Ectodermal cell (in vitro differentiated cells): Measurements from ENCODE around the gene POTEI.
"Not testable (repeated sequence)": the region's sequence is repeated elsewhere in the genome, so short reads cannot be mapped to it uniquely, and the experiment has no call there.

Experiments used
- H3K27ac ChIP-seq: 2 replicates; pipeline ENCODE4 v1.7.0; 2013; ENCODE audit warnings: mild to moderate bottlenecking, low read depth, low read length; ENCODE audit not compliant: insufficient read depth, poor library complexity, severe bottlenecking
- H3K27me3 ChIP-seq: 2 replicates; pipeline ENCODE4 v1.7.0; 2013; ENCODE audit warnings: mild to moderate bottlenecking, low read length; ENCODE audit not compliant: insufficient read depth, control insufficient read depth, poor library complexity, severe bottlenecking
- H3K36me3 ChIP-seq: one replicate; pipeline ENCODE4 v1.7.0; 2013; ENCODE audit warnings: low read length; ENCODE audit not compliant: control insufficient read depth, insufficient read depth
- H3K4me1 ChIP-seq: one replicate; pipeline ENCODE4 v1.7.0; 2013; ENCODE audit warnings: low read length; ENCODE audit not compliant: control insufficient read depth, insufficient read depth
- H3K4me3 ChIP-seq: 2 replicates; pipeline ENCODE4 v1.7.0; 2013; ENCODE audit warnings: low read depth, low read length, control low read depth; ENCODE audit not compliant: insufficient read depth
- H3K9me3 ChIP-seq: 2 replicates; pipeline ENCODE4 v1.7.0; 2013; ENCODE audit warnings: mild to moderate bottlenecking, low read length, moderate library complexity; ENCODE audit not compliant: control insufficient read depth
- WGBS, 2 experiments: methylation state at CpG; one replicate each; pipeline ENCODE4 v1.1.7; 2013; ENCODE audit warnings: missing lambda C conversion rate in 2 of 2; 5-methylcytosine and 5-hydroxymethylcytosine counted together

The POTEI gene

DNA sequence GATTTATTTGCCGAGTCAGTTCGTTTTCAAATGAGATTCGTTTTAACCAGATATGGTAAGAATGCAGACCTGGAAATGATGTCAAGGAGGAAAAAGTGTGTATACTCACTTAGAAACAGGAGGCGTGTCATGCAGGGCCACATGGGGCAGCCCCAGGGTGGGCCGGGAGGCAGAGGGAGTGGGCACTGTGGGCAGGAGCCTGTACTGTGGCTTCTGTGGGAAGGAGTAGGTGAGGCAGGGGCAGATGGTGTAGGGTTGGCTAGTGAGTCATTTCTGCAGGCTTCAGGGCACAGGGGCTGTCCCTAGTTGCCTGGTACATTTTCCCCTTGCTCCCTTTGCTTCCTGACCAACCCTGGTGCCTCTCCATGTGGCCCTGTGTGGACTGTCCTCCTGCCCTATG is 22.1 kb upstream of the POTEI start:
- not testable (repeated sequence) for H3K36me3 ChIP-seq, H3K27ac ChIP-seq, H3K27me3 ChIP-seq, H3K4me3 ChIP-seq, H3K9me3 ChIP-seq, H3K4me1 ChIP-seq
- WGBS, 2 experiments, result no CpG with 5 or more reads among the region's 5 CpGs

DNA sequence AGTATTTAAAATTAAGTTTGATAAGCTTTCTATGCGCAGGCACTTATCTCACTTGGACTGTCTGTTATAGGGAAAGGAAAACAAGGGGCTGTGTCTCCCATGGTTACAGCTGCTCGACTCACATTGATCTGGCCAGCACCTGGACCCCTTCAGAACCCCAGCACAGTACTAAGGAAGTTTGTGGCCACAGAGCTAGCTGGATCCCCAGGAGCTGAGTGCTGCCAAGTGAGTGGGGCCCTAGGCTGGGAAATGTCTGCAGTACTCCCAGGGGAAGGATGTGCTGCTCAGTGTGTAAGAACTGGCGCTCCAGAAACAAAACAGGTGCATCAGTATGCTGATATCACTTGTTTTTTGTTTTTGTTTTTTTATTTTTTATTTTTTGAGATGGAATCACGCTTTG is 21.1 kb upstream of the POTEI start:
- no CpG with 5 or more reads among the region's 4 CpGs for whole genome bisulfite sequencing, 2 experiments
- not testable (repeated sequence) for H3K27ac ChIP-seq, H3K27me3 ChIP-seq, H3K4me3 ChIP-seq, H3K4me1 ChIP-seq, H3K9me3 ChIP-seq, H3K36me3 ChIP-seq

DNA sequence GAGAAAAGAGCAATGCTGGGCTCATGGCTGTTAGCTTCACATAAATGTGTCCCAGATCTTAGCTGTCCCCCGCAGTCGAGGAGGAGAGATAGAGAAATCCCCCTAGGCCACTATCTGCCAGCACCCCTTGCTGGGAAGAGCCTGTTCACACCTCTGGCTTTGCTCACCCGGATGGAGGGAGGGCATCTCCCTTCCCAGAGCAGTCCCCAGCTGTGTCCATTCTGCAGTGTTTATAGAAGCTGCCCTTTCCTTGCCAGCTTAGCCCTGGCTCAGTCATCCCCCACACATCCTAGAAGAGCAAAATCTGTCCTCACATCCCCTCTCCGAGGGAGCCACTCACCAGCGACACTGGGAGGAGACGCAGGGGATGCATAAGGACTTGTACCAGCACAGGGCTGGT is 20.4 kb upstream of the POTEI start:
- not testable (repeated sequence) for H3K4me1 ChIP-seq, H3K27ac ChIP-seq, H3K36me3 ChIP-seq, H3K4me3 ChIP-seq, H3K9me3 ChIP-seq, H3K27me3 ChIP-seq
- WGBS, 2 experiments, result no CpG with 5 or more reads among the region's 6 CpGs

DNA sequence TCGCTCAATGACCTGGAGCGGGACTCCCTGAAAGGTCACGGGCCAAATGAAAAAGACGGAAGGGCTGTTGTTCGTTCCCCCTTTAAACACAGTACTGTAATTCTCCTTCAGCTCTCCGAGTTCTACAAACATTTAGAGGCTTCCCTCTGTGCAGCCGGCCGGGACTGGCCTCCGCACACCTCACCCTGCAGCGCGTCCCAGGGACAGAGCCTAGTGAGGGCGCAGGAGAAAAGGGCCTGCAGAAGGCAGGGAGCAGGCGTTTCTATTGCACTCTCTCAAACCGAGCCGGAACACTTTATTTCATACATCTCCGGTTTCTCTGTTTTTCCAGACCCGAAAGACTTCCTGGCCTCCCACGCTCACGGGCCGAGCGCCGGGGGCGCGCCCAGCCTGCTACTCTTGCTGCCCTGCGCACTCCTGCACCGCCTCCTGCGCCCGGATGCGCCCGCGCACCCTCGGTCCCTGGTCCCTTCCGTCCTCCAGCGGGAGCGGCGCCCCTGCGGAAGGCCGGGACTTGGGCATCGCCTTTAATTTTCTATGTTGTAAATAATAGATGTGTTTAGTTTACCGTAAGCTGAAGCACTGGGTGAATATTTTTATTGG is 18.3 kb upstream of the POTEI start:
- not testable (repeated sequence) for H3K9me3 ChIP-seq, H3K27me3 ChIP-seq, H3K36me3 ChIP-seq, H3K4me3 ChIP-seq, H3K27ac ChIP-seq, H3K4me1 ChIP-seq
- WGBS, 2 experiments, result no CpG with 5 or more reads among the region's 40 CpGs

DNA sequence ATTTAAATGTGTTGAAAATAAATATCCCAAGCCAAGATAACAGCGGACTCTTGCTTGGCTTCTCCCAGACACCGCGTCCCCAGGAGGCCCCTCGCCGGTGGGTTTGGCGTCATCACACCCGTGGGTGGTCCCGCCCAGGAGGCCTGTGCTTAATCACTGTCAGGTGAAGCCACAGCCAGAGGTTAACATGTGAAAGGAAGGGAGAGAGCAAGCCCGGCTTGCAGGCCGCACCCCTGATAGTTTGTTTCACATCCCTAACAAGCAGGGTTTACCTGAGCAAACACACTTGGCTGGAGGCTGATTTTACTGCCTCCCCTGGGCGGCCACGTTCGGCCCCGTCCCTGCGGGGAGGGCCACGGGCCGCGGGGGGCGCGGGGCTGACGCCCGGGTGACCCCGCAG is 13.3 kb upstream of the POTEI start:
- WGBS, 2 experiments, result no CpG with 5 or more reads among the region's 23 CpGs
- H3K4me1 ChIP-seq, H3K27me3 ChIP-seq, H3K36me3 ChIP-seq, H3K27ac ChIP-seq, H3K4me3 ChIP-seq, H3K9me3 ChIP-seq: not testable (repeated sequence)

DNA sequence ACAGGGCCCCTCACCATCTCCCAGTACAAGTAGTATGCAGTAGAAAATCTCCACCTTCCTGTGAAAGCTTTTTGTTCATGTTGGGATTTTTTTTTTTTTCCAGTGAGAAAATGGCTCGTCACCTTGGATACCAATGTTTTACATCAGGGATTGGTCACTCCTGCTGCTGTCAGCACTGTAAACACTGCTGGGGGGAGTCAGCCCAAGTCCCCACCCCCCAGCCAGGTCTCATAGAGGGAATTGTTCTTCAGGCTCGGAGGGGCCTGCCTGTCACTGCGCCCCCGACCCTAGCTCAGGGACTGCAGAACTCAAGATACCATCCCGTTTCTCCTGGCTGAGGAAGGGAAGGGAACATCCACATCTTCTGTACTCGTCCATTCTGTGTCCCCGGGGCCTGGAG is 11.9 kb upstream of the POTEI start, which contains the start of gene CFC1B:
TSS of gene CFC1B (plus strand) at position 231 of the 400 bp plus-strand sequence. CDS start 263 bp downstream, outside the sequence.
- H3K4me3 ChIP-seq, result not testable (repeated sequence)
- no CpG with 5 or more reads among the region's 7 CpGs for WGBS, 2 experiments

DNA sequence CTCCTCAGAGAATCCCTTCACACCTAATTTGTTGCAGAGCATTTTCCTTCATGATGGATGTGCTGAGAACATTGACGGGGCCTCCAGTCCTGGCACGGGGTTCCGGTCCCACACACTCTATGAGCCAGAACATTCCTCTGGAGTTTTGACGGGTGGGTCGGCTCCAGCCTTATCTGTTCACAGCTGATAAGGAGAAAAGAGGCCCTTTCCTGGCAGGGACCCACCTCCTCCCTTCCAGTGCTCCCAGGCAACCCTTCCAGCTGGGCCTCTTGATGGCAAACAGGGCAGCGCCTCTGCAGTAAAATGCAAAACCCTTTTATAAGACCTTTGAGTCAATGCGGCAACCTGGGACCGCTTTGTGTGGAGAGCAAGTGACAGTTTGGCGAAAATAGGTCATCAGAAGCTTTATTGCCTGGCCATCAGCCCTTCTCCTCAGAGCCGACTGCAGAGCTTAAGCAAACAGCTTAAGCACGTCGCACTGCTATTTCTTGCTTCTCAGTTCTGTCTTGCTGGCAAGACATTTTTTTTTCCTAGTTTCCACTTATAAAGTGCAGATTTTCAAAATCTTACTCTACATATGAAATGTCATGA is 9.5 kb upstream of the POTEI start:
- not testable (repeated sequence) for H3K36me3 ChIP-seq, H3K27me3 ChIP-seq, H3K9me3 ChIP-seq, H3K4me3 ChIP-seq, H3K4me1 ChIP-seq, H3K27ac ChIP-seq
- no CpG with 5 or more reads among the region's 12 CpGs for WGBS, 2 experiments

More for the DNA sequence above, 11.9 kb upstream of the POTEI start, which contains the start of gene CFC1B:
- H3K9me3 ChIP-seq, H3K27ac ChIP-seq, H3K36me3 ChIP-seq, H3K27me3 ChIP-seq, H3K4me1 ChIP-seq: not testable (repeated sequence)

DNA sequence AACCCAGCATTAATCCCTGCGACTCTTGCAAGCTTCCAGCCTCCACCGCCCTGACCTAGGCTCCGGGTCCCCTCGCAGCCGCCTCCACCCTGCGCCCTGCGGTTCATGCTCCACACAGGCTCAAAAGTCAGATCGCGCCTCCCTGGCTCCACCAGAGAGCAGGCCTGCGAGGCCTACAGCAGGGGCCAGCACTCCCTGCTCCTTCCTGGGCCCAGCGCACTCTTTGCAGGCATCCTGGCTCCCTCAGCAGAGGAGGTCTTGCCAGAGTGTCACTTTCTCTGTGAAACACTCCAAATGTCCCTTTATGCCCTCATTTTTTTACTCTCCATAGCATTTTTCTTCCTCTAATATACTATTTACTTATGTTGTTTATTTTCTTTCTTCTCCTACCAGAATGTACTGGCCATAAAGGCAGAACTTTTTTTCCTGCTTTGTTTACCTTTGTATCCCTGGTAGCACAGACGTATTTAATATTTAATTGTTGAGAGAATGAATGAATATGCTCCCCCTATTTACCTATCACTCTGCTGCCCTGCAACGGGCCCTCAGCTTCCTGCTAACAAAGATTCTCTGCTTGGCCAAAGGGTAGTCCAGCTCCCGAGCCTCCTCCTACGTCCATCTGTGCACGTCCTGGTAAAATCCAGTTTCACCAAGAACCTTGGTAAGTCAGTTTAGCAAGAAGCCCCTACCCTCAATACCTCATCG is 2.8 kb upstream of the POTEI start:
- not testable (repeated sequence) for H3K9me3 ChIP-seq, H3K27ac ChIP-seq, H3K27me3 ChIP-seq, H3K4me1 ChIP-seq, H3K4me3 ChIP-seq, H3K36me3 ChIP-seq
- WGBS, 2 experiments, result 85 to 97% methylated on average over 3 of the region's 17 CpGs

DNA sequence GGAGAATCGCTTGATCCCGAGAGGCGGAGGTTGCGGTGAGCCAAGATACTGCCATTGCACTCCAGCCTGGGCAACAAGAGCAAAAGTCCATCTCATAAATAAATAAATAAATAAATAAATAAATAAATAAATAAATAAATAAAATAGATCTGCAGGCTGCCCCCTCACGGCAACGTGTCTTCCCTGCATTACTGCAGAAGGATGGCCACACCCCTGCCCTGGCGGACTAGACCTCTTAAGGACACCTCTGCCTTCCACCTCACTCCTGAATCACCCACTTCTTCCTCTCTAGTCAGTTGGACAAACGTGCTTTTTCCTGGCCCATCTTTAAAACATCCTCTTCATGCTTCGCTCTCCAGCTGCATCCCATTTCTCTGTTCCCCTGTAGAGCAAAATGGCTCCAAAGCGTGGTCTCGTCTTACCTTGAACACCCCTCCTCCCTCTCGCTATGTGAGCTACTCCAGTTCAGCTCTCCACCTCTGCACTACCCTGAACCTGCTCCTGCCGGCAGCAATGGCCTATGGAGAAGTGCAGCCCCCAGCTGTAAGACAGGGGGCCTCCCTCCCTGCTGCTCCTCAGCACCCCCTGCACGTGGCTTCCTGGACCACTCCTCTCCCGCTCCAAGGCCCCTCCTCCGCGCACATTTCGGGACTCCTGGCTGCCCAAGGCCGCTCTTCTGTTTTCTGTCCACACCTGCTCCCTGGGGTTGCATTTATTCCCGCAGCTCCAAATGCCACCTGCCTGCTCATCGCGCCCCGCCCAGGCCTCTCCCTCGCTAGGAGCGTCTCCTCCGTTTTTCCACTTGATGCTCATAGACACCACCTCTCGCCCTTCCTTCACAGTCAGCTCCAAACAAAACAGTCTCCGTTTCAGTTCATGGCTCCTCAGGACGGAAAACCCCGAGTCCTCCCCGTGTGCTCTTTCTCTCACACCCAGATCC is 1.9 kb upstream of the POTEI start:
- no CpG with 5 or more reads among the region's 31 CpGs for WGBS, 2 experiments
- not testable (repeated sequence) for H3K36me3 ChIP-seq, H3K4me1 ChIP-seq, H3K27me3 ChIP-seq, H3K4me3 ChIP-seq, H3K9me3 ChIP-seq, H3K27ac ChIP-seq

DNA sequence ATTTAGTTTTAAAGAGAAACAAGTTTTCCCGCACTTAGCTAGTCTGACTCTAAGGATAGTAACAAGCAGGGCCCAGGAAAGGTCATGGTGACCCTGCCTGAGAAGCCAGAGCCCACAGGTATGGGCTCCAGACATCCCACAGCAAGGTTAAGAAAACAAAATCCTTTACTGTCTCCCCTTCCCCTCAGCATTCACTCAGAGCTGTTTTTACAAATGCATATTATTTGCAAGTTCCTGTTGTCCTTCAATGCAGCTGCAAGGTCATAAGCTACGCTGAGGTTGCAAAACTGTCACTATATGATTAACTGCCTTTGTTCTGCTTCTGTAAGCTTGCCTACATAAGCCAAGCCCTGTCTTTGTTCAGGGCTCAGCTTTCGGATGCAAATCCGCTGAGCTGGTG is 18.1 kb downstream of the POTEI start:
- H3K4me3 ChIP-seq, H3K27ac ChIP-seq, H3K36me3 ChIP-seq, H3K27me3 ChIP-seq, H3K4me1 ChIP-seq, H3K9me3 ChIP-seq: not testable (repeated sequence)
- WGBS, 2 experiments, result 44% methylated on average over 3 of the region's 4 CpGs; no CpG with 5 or more reads in 1 of the 2 experiments
